ENCODE data around the gene BBS1. TPM values are rescaled to one million over a fixed set of nuclear protein-coding genes. Genes with fewer than 3 reads are reported as not detected.
A peak's percentile ranks its signal among the peaks of the same experiment; 100 is the strongest.
"Not testable (repeated sequence)": the region's sequence is repeated elsewhere in the genome, so short reads cannot be mapped to it uniquely, and the experiment has no call there.

The BBS1 gene
- total and polyA plus RNA-seq, 2 experiments from 2014 or later: 59.7 to 100 TPM

DNA sequence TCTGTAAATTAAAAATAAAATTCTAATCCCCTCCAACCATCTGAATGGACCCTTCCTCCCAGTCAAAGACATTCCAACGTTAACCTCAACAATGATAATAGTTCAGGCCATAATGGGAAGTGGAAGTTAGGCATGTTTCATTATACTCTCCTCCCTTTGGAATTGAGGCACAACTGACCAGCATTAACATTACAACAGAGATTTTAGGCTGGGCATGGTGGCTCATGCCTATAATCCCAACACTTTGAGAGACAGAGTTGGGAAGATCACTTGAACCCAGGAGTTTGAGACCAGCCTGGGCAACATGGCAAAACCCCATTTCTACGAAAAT is 60.4 kb downstream of the BBS1 start:
- Histone ChIP-seq H3K36me3 (no peaks in the 10 kb centered on the region), H3K4me3 (no peak overlapping the region), H3K27ac (peak overlapping the region; percentile 20), H3K4me1 (ENCODE audit: low read depth) (peaks cover 7% of the 10 kb centered on the region), H3K27me3 (no peaks in the 10 kb centered on the region), H3K9me3 (ENCODE audit: low read depth) (no peaks in the 10 kb centered on the region)
- DNase-seq (ENCODE audit: low read depth in 1 of 2, low spot score in 1 of 2): no peak
- TF ChIP-seq CTCF (IDR thresholded peaks at IDR 0.05; ENCODE audit: low read depth, low read length): no peak

DNA sequence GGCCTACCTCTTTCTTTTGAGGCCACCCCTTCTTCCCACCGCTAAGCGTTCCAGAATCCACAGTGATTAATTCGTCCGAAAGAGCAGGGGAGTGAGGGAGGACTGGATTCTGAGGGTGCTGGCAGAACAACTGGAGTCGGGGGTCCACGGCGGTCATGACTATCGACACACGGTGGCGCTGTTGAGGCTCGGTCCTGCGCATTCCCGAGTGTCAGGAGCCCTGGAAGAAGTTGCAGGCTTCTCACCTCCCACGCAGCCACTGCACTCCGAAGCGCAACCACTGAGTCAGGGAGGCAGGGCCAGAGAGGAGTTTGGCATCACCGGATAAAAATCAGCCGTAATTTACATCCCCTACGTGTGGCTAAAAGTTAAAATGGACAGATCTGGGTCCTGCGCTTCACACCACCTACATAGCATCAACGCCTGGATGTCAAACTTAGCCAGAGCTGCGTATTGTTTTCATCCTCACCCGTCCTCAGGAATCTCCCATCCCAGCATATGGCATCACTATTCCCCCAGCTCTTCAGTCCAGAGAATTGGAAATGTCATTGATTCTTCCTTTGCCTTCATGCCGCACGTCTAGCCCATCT is 68.7 kb downstream of the BBS1 start:
- no peaks in the 10 kb centered on the region for H3K9me3 ChIP-seq (ENCODE audit: low read depth)
- H3K27me3 ChIP-seq: no peaks in the 10 kb centered on the region
- DNase-seq (ENCODE audit: low read depth in 1 of 2, low spot score in 1 of 2): peak; percentile 86 to 87
- H3K27ac ChIP-seq: no peak overlapping the region
- no peaks in the 10 kb centered on the region for H3K4me1 ChIP-seq (ENCODE audit: low read depth)
- no peak overlapping the region for H3K4me3 ChIP-seq
- TF ChIP-seq CTCF (IDR thresholded peaks at IDR 0.05; ENCODE audit: low read depth, low read length): peak; percentile 85
- H3K36me3 ChIP-seq: no peaks in the 10 kb centered on the region

- DNase-seq (ENCODE audit: low read depth in 1 of 2, low spot score in 1 of 2): peak in 1 of 2 donors; percentile 59
- Histone ChIP-seq H3K36me3 (no peaks in the 10 kb centered on the region), H3K4me1 (ENCODE audit: low read depth) (no peaks in the 10 kb centered on the region), H3K27ac (no peak overlapping the region), H3K27me3 (no peaks in the 10 kb centered on the region), H3K4me3 (no peak overlapping the region), H3K9me3 (ENCODE audit: low read depth) (no peaks in the 10 kb centered on the region)
- no peak for TF ChIP-seq CTCF (IDR thresholded peaks at IDR 0.05; ENCODE audit: low read depth, low read length)
These were observed 70.4 kb downstream of the BBS1 start for GRCh38 chr11:66580803-66581202.

DNA sequence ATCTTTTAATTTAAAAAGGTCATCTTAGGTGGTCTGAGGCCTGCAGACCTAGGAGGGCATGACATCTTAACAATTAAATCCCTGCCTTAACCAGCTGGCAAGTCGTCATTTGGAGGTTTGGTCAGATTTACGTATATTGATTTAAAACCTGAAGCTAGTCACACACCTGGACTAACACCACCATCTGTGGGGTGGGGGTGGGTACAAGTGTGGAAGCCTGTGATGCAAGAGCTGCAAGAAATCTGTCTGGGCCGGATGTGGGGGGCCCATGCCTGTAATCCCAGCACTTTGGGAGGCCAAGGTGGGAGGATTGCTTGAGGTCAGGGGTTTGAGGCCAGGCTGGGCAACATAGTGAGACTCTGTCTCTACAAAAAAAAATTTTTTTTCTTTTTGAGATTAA is 70.8 kb downstream of the BBS1 start:
- Histone ChIP-seq H3K27me3 (no peaks in the 10 kb centered on the region), H3K4me3 (no peak overlapping the region)
- DNase-seq (ENCODE audit: low read depth in 1 of 2, low spot score in 1 of 2): no peak

GRCh38 chr11:66582565-66583147 is 72.2 kb downstream of the BBS1 start:
- not testable (repeated sequence) for DNase-seq (ENCODE audit: low read depth in 1 of 2, low spot score in 1 of 2); H3K9me3 ChIP-seq (ENCODE audit: low read depth); H3K27me3 ChIP-seq; H3K4me3 ChIP-seq; H3K36me3 ChIP-seq; H3K4me1 ChIP-seq (ENCODE audit: low read depth); H3K27ac ChIP-seq

More for the DNA sequence above, 70.8 kb downstream of the BBS1 start:
- no peaks in the 10 kb centered on the region for H3K9me3 ChIP-seq (ENCODE audit: low read depth)
- no peaks in the 10 kb centered on the region for H3K4me1 ChIP-seq (ENCODE audit: low read depth)
- H3K36me3 ChIP-seq: no peaks in the 10 kb centered on the region
- no peak for TF ChIP-seq CTCF (IDR thresholded peaks at IDR 0.05; ENCODE audit: low read depth, low read length)
- no peak overlapping the region for H3K27ac ChIP-seq

Other genes with a start within 250 kb of the BBS1 start
- 103 and 135 TPM in 2 replicates for gene RAB1B, start 242.0 kb upstream of the BBS1 start, total RNA-seq
- 17.3 and 21.0 TPM in 2 replicates for gene RAB1B, start 242.0 kb upstream of the BBS1 start, polyA plus RNA-seq
- gene CNIH2, start 232.5 kb upstream of the BBS1 start, total RNA-seq: 2.1 and 2.7 TPM in 2 replicates
- 3.3 and 8.9 TPM in 2 replicates for gene CNIH2, start 232.5 kb upstream of the BBS1 start, polyA plus RNA-seq
- gene YIF1A, start 221.5 kb upstream of the BBS1 start, total RNA-seq: 68.2 and 121 TPM in 2 replicates
- gene YIF1A, start 221.5 kb upstream of the BBS1 start, polyA plus RNA-seq: 116 and 147 TPM in 2 replicates
- 2.6 and 3.5 TPM in 2 replicates for gene TMEM151A, start 218.7 kb upstream of the BBS1 start, total RNA-seq
- gene TMEM151A, start 218.7 kb upstream of the BBS1 start, polyA plus RNA-seq: 0.87 and 2.0 TPM in 2 replicates
- gene CD248, start 193.6 kb upstream of the BBS1 start, total RNA-seq: 7.9 and 11.4 TPM in 2 replicates
- 20.2 and 31.2 TPM in 2 replicates for gene CD248, start 193.6 kb upstream of the BBS1 start, polyA plus RNA-seq
- gene RIN1, start 174.2 kb upstream of the BBS1 start, total RNA-seq: 4.9 and 9.4 TPM in 2 replicates
- 1.9 and 4.8 TPM in 2 replicates for gene RIN1, start 174.2 kb upstream of the BBS1 start, polyA plus RNA-seq
- 29.3 and 33.2 TPM in 2 replicates for gene BRMS1, start 165.5 kb upstream of the BBS1 start, total RNA-seq
- 33.8 and 37.3 TPM in 2 replicates for gene BRMS1, start 165.5 kb upstream of the BBS1 start, polyA plus RNA-seq
- 138 and 194 TPM in 2 replicates for gene B4GAT1, start 163.0 kb upstream of the BBS1 start, total RNA-seq
- 129 and 174 TPM in 2 replicates for gene B4GAT1, start 163.0 kb upstream of the BBS1 start, polyA plus RNA-seq
- gene SLC29A2, start 138.9 kb upstream of the BBS1 start, total RNA-seq: 30.2 and 36.8 TPM in 2 replicates
- gene SLC29A2, start 138.9 kb upstream of the BBS1 start, polyA plus RNA-seq: 32.6 and 50.2 TPM in 2 replicates
- 1.2 TPM in 2 replicates for gene NPAS4, start 89.6 kb upstream of the BBS1 start, total RNA-seq
- 1.5 TPM in 1 of 2 replicates, not detected in the other for gene NPAS4, start 89.6 kb upstream of the BBS1 start, polyA plus RNA-seq
- gene MRPL11, start 71.8 kb upstream of the BBS1 start, total RNA-seq: 48.4 and 70.3 TPM in 2 replicates
- 64.1 and 75.8 TPM in 2 replicates for gene MRPL11, start 71.8 kb upstream of the BBS1 start, polyA plus RNA-seq
- 19.9 and 30.9 TPM in 2 replicates for gene PELI3, start 43.7 kb upstream of the BBS1 start, total RNA-seq
- gene PELI3, start 43.7 kb upstream of the BBS1 start, polyA plus RNA-seq: 16.4 and 20.5 TPM in 2 replicates
- 21.9 and 60.7 TPM in 2 replicates for gene DPP3, start 30.2 kb upstream of the BBS1 start, total RNA-seq
- 20.8 and 44.9 TPM in 2 replicates for gene DPP3, start 30.2 kb upstream of the BBS1 start, polyA plus RNA-seq
- gene ZDHHC24, start 35.4 kb downstream of the BBS1 start, total RNA-seq: 14.7 and 21.6 TPM in 2 replicates
- gene ZDHHC24, start 35.4 kb downstream of the BBS1 start, polyA plus RNA-seq: 15.2 and 16.9 TPM in 2 replicates
- 74.2 and 189 TPM in 2 replicates for gene ACTN3, start 36.3 kb downstream of the BBS1 start, total RNA-seq
- gene ACTN3, start 36.3 kb downstream of the BBS1 start, polyA plus RNA-seq: 111 and 322 TPM in 2 replicates
- gene CTSF, start 58.0 kb downstream of the BBS1 start, total RNA-seq: 15.2 and 45.6 TPM in 2 replicates
- gene CTSF, start 58.0 kb downstream of the BBS1 start, polyA plus RNA-seq: 16.8 and 51.0 TPM in 2 replicates
- gene CCDC87, start 82.4 kb downstream of the BBS1 start, total RNA-seq: 2.7 and 3.9 TPM in 2 replicates
- 1.2 and 4.8 TPM in 2 replicates for gene CCDC87, start 82.4 kb downstream of the BBS1 start, polyA plus RNA-seq
- gene CCS, start 82.5 kb downstream of the BBS1 start, total RNA-seq: 73.1 and 86.6 TPM in 2 replicates
- gene CCS, start 82.5 kb downstream of the BBS1 start, polyA plus RNA-seq: 117 and 153 TPM in 2 replicates
- 74.6 and 90.6 TPM in 2 replicates for gene RBM14, start 106.0 kb downstream of the BBS1 start, total RNA-seq
- 95.2 and 111 TPM in 2 replicates for gene RBM14, start 106.0 kb downstream of the BBS1 start, polyA plus RNA-seq
- gene RBM4, start 128.1 kb downstream of the BBS1 start, total RNA-seq: 142 and 146 TPM in 2 replicates
- 206 and 241 TPM in 2 replicates for gene RBM4, start 128.1 kb downstream of the BBS1 start, polyA plus RNA-seq
- 25.7 and 30.2 TPM in 2 replicates for gene RBM4B, start 167.3 kb downstream of the BBS1 start, total RNA-seq
- 62.3 and 62.6 TPM in 2 replicates for gene RBM4B, start 167.3 kb downstream of the BBS1 start, polyA plus RNA-seq
- 23.1 and 27.4 TPM in 2 replicates for gene SPTBN2, start 218.6 kb downstream of the BBS1 start, total RNA-seq
- gene SPTBN2, start 218.6 kb downstream of the BBS1 start, polyA plus RNA-seq: 6.0 and 15.0 TPM in 2 replicates

Data from cardiac muscle cell (in vitro differentiated cells and primary cell).